ENCODE results near the gene FEN1. TPM values are rescaled to one million over a fixed set of nuclear protein-coding genes. Genes with fewer than 3 reads are reported as not detected.

The FEN1 gene
- total and polyA plus RNA-seq, 2 of the 13 experiments (the other 11 are each of a cell fraction or from before 2014, with no cell fraction given), result 12.4 to 102 TPM

DNA sequence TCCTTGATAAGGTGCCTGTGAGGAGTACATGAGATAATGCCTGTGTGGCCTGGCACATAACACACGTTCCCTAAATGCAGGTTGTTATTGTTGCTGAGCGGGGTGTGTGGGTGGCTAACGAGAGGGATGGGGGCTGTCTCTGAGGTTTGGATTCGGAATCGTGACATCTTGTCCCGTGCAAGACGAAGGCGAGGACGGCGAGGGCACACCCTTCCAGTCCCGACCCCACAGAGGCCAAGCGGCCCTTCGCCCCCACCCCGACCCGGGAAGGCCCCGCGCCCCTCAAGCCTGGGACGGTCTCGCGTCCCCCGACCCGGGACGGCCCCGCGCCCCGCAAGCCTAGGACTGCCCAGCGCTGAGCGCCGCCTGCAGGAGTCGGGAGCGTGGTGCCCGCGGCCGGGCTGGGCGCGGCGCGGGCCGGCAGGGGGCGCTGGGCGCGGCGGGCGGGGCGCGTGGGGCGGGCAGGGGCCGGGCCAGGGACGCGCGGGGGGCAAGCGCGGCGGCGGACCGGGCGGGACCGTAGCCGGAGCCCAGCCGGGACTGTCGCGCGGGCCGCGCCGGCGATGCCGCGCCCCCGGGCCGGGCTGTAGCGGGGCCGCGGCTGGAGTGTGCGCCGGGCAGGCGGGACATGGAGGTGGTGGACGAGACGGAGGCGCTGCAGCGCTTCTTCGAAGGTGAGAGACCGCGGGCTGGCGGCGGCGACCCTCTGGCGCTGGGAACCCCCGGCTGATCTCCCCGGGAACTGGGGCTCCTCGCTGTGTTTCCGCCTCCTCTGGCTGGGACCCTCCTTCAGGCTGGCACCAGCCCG is 40.4 kb upstream of the FEN1 start, which contains the start of gene MYRF (continued):
- TF ChIP-seq ZNF256 (CRISPR knock-in tag; conservative IDR thresholded peaks at IDR 0.05) (no peak), ZNF557 (CRISPR knock-in tag; IDR thresholded peaks at IDR 0.05) (no peak), PAX8 (CRISPR knock-in tag; IDR thresholded peaks at IDR 0.05; ENCODE audit: borderline replicate concordance) (no peak), ZNF34 (CRISPR knock-in tag; IDR thresholded peaks at IDR 0.05; ENCODE audit: borderline replicate concordance) (no peak), ZNF672 (CRISPR knock-in tag; IDR thresholded peaks at IDR 0.05) (no peak), ZNF563 (CRISPR knock-in tag; IDR thresholded peaks at IDR 0.05) (0 out of 2 replicates have a peak, but pooled peaks have one; percentile 34), ZNF552 (CRISPR knock-in tag; IDR thresholded peaks at IDR 0.05; ENCODE audit: borderline replicate concordance) (no peak), ATAD3A (CRISPR knock-in tag; IDR thresholded peaks at IDR 0.05) (no peak), RBM39 (IDR thresholded peaks at IDR 0.05; ENCODE audit: low read depth, low read length, poor library complexity, severe bottlenecking) (no peak), ZNF33B (CRISPR knock-in tag; IDR thresholded peaks at IDR 0.05) (no peak), RFX3 (CRISPR knock-in tag; IDR thresholded peaks at IDR 0.05) (no peak), ZNF572 (CRISPR knock-in tag; IDR thresholded peaks at IDR 0.05) (no peak), KDM1A (CRISPR knock-in tag; IDR thresholded peaks at IDR 0.05) (no peak), GLI4 (CRISPR knock-in tag; IDR thresholded peaks at IDR 0.05; ENCODE audit: borderline replicate concordance) (no peak), MLLT10 (CRISPR knock-in tag; IDR thresholded peaks at IDR 0.05) (no peak)
- TF ChIP-seq, protein P1, sequence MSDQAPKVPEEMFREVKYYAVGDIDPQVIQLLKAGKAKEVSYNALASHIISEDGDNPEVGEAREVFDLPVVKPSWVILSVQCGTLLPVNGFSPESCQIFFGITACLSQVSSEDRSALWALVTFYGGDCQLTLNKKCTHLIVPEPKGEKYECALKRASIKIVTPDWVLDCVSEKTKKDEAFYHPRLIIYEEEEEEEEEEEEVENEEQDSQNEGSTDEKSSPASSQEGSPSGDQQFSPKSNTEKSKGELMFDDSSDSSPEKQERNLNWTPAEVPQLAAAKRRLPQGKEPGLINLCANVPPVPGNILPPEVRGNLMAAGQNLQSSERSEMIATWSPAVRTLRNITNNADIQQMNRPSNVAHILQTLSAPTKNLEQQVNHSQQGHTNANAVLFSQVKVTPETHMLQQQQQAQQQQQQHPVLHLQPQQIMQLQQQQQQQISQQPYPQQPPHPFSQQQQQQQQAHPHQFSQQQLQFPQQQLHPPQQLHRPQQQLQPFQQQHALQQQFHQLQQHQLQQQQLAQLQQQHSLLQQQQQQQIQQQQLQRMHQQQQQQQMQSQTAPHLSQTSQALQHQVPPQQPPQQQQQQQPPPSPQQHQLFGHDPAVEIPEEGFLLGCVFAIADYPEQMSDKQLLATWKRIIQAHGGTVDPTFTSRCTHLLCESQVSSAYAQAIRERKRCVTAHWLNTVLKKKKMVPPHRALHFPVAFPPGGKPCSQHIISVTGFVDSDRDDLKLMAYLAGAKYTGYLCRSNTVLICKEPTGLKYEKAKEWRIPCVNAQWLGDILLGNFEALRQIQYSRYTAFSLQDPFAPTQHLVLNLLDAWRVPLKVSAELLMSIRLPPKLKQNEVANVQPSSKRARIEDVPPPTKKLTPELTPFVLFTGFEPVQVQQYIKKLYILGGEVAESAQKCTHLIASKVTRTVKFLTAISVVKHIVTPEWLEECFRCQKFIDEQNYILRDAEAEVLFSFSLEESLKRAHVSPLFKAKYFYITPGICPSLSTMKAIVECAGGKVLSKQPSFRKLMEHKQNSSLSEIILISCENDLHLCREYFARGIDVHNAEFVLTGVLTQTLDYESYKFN (CRISPR knock-in tag; conservative IDR thresholded peaks at IDR 0.05), result no peak
- TF ChIP-seq, protein P2, sequence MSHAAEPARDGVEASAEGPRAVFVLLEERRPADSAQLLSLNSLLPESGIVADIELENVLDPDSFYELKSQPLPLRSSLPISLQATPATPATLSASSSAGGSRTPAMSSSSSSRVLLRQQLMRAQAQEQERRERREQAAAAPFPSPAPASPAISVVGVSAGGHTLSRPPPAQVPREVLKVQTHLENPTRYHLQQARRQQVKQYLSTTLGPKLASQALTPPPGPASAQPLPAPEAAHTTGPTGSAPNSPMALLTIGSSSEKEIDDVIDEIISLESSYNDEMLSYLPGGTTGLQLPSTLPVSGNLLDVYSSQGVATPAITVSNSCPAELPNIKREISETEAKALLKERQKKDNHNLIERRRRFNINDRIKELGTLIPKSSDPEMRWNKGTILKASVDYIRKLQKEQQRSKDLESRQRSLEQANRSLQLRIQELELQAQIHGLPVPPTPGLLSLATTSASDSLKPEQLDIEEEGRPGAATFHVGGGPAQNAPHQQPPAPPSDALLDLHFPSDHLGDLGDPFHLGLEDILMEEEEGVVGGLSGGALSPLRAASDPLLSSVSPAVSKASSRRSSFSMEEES (CRISPR knock-in tag; IDR thresholded peaks at IDR 0.05), result no peak
- TF ChIP-seq, protein P3, sequence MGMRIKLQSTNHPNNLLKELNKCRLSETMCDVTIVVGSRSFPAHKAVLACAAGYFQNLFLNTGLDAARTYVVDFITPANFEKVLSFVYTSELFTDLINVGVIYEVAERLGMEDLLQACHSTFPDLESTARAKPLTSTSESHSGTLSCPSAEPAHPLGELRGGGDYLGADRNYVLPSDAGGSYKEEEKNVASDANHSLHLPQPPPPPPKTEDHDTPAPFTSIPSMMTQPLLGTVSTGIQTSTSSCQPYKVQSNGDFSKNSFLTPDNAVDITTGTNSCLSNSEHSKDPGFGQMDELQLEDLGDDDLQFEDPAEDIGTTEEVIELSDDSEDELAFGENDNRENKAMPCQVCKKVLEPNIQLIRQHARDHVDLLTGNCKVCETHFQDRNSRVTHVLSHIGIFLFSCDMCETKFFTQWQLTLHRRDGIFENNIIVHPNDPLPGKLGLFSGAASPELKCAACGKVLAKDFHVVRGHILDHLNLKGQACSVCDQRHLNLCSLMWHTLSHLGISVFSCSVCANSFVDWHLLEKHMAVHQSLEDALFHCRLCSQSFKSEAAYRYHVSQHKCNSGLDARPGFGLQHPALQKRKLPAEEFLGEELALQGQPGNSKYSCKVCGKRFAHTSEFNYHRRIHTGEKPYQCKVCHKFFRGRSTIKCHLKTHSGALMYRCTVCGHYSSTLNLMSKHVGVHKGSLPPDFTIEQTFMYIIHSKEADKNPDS (CRISPR knock-in tag; IDR thresholded peaks at IDR 0.05), result no peak
